ENCODE results near the gene AXDND1.

DNA sequence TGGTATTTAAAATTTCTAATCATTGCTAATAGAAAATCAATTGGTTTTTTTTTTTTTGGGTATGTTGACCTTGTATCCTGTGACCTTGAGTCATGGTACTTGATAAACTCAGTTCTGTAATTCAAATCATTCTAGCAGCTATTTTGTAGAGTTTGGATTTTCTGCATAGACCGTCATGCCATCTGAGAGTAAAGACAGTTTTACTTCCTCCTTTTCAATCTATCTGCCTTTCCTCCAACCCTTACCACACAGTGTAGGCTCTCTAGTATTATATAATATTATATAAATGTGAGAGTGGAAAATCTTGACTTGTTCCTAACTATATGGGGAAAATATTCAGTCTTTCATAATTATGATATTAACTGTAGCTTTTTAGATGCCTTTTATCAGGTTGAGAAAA lies 232.9 kb downstream of the AXDND1 start:
- no peak for TF ChIP-seq POLR2A (IDR thresholded peaks at IDR 0.05; ENCODE audit: low read length)
- no peak for TF ChIP-seq GATA1 (IDR thresholded peaks at IDR 0.05; ENCODE audit: low read depth, low read length)

Data from erythroblast (primary cell).